OCI-LY1 (cell line): ENCODE measurements around the gene BHLHE23.

Experiments
- EZH2 ChIP-seq: fragments of 200-600 bp; sonication (generic), shearing (Covaris generic); IDR thresholded peaks from 2 replicates; pipeline ENCODE4 v1.8.0; 2017; ENCODE audit warnings: borderline replicate concordance, mixed run types, mild to moderate bottlenecking, antibody characterized with exemption, low read length, moderate library complexity, mixed read lengths
- TF ChIP-seq, protein P1 (sequence below): fragments of 200-600 bp; sonication (generic), shearing (Covaris generic); IDR thresholded peaks from 2 replicates; pipeline ENCODE4 v1.5.1; 2017; ENCODE audit warnings: mild to moderate bottlenecking, antibody characterized with exemption, low read length, moderate library complexity, mixed read lengths

GRCh38 chr20:63042448-63043071, 35.8 kb upstream of the BHLHE23 start:
- TF ChIP-seq, protein P1, sequence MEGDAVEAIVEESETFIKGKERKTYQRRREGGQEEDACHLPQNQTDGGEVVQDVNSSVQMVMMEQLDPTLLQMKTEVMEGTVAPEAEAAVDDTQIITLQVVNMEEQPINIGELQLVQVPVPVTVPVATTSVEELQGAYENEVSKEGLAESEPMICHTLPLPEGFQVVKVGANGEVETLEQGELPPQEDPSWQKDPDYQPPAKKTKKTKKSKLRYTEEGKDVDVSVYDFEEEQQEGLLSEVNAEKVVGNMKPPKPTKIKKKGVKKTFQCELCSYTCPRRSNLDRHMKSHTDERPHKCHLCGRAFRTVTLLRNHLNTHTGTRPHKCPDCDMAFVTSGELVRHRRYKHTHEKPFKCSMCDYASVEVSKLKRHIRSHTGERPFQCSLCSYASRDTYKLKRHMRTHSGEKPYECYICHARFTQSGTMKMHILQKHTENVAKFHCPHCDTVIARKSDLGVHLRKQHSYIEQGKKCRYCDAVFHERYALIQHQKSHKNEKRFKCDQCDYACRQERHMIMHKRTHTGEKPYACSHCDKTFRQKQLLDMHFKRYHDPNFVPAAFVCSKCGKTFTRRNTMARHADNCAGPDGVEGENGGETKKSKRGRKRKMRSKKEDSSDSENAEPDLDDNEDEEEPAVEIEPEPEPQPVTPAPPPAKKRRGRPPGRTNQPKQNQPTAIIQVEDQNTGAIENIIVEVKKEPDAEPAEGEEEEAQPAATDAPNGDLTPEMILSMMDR = no peak
- no peak for TF ChIP-seq EZH2
